Subcutaneous abdominal adipose tissue (tissue), 5 donors: Measurements from ENCODE around the gene FOSB.

Experiments used
- H3K27ac ChIP-seq: one replicate; pipeline ENCODE4 v1.7.0; 2013; ENCODE audit warnings: low read depth, mild to moderate bottlenecking, inconsistent platforms, low read length, moderate library complexity
- H3K27me3 ChIP-seq, 5 donors: one replicate each; pipeline ENCODE4 v1.7.0; 2013; ENCODE audit warnings: low read length in 5 of 5, inconsistent platforms in 1 of 5; ENCODE audit not compliant: control insufficient read depth in 5 of 5, insufficient read depth in 4 of 5
- H3K36me3 ChIP-seq, 5 donors: one replicate each; pipeline ENCODE4 v1.7.0; 2013; ENCODE audit warnings: low read length in 5 of 5; ENCODE audit not compliant: control insufficient read depth in 5 of 5, insufficient read depth in 5 of 5
- H3K4me1 ChIP-seq, 5 donors: one replicate each; pipeline ENCODE4 v1.7.0; 2013; ENCODE audit warnings: low read length in 5 of 5, mild to moderate bottlenecking in 3 of 5, moderate library complexity in 1 of 5; ENCODE audit not compliant: control insufficient read depth in 5 of 5, insufficient read depth in 5 of 5
- H3K4me3 ChIP-seq, 5 donors: one replicate each; pipeline ENCODE4 v1.7.0; 2013; ENCODE audit warnings: low read length in 5 of 5, low read depth in 1 of 5
- H3K9ac ChIP-seq, 5 donors: one replicate each; pipeline ENCODE4 v1.7.0; 2013; ENCODE audit warnings: low read length in 5 of 5, mild to moderate bottlenecking in 4 of 5, moderate library complexity in 3 of 5
- H3K9me3 ChIP-seq, 5 donors: one replicate each; pipeline ENCODE4 v1.7.0; 2013; ENCODE audit warnings: low read length in 5 of 5; ENCODE audit not compliant: control insufficient read depth in 5 of 5
- donor health status: healthy.
- donor health status: healthy.
- donor health status: healthy.
- donor health status: healthy.
- donor health status: healthy.

Gene FOSB

DNA sequence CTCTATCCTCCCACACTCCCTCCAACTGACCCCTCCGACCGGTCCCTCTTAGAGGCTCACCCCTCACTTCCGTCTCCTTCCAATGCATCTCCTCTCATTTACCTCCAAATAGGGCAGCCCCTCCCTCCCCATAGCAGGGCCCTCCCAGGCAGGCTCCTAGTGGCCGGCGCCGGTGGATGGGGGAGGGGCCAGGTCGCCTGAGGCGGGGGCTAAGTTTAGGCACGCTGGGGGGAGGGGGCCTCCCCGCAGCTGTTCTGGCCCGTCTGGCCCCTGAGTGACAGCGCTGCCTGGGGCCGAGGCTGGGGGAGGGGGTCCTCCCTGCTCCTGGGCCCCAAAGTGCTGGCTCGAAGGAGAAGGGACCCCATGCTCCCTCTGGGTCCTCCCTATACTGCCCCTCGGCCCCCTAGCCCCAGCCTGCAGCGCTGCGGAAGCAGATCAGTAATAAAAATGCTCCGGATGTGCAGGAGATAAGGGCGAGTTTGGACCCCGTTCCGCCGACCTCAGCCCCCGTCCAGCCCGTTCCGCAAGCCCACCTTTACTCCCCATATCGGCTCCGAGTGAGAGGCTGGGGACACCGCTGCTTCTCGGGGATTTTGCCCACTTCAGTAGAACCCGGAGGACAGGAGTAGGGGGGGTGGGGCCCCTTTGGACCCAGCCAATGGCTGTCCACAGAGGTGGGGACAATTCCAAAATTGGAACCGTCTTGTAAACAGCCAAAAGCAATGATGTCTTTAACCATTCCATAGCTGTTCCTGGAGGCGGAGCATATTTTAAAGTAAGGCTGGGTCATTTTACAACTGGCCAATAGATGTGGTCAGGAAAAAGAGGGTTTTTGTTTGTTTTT is 25.1 kb downstream of the FOSB start:
- H3K27ac ChIP-seq, result no peak overlapping the region
- no peaks in the 10 kb centered on the region for H3K9me3 ChIP-seq
- peak overlapping the region in 4 of 5 donors; percentile 8 to 62 (median 46) for H3K9ac ChIP-seq
- peaks cover 0 to 3% (median 0%) of the 10 kb centered on the region in 5 donors for H3K36me3 ChIP-seq
- peaks cover 0 to 16% (median 3%) of the 10 kb centered on the region in 5 donors for H3K27me3 ChIP-seq
- peaks cover 0 to 31% (median 29%) of the 10 kb centered on the region in 5 donors for H3K4me1 ChIP-seq
- H3K4me3 ChIP-seq, result peak overlapping the region; percentile 61 to 73 (median 67)

DNA sequence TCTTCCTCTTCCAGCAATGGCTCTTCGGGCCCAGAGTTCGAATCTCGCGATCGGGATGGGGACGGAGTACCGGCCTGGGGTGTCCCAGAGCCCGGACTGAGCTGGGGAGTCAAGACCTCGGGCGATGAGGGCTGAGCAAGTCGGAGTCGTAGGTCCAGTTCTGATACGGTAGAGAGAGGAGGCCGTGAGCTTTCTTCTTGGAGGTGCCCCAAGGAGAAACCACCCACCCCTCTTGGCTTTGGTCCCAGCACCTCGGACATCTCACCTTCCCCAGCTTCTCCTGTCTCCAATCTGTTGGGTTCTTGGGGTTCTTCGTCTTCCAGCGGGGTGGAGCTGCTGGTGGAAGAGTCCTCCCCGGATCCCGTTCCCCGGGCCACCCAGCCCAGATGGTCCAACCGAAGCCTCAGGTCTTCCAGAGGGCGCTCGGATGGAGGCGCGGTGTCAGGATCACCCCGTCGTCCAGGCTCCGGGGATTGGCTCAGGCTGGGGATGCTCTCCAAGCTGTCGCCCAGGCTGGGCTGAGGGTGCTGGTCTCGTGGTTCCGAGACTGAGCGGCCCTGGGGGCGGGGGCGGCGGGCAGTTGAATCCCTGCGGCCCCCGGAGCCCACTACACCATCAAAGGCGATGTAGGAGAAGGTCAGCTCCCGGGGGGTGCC is 26.6 kb downstream of the FOSB start:
- Histone ChIP-seq H3K9ac (no peak overlapping the region), H3K4me1 (peaks cover 0 to 46% (median 42%) of the 10 kb centered on the region in 5 donors), H3K27ac (no peak overlapping the region), H3K4me3 (no peak overlapping the region), H3K27me3 (peaks cover 9 to 24% (median 14%) of the 10 kb centered on the region in 5 donors), H3K36me3 (no peaks in the 10 kb centered on the region), H3K9me3 (no peaks in the 10 kb centered on the region)

DNA sequence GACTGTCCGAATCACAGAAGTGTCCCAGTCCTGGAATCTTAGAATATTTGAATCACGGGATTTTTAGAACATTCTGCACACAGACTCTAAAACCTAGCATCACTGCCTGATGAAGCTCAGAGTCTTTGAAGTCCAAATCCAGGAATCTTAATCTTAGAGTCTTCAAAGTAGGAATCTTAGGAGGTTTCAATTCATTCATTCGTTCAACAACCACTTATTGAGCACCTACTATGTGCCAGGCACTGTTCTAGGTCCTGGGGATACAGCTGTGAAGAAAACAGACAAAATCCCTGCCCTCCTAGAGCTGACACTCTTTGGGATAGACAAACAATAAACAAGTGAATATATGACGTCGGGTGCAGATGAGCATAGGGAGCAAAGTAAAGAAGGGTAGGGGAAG is 27.4 kb downstream of the FOSB start:
- Histone ChIP-seq H3K9ac (no peak overlapping the region), H3K27me3 (peaks cover 10 to 24% (median 17%) of the 10 kb centered on the region in 5 donors), H3K36me3 (no peaks in the 10 kb centered on the region), H3K4me1 (peaks cover 0 to 51% (median 45%) of the 10 kb centered on the region in 5 donors), H3K27ac (no peak overlapping the region), H3K4me3 (no peak overlapping the region), H3K9me3 (no peaks in the 10 kb centered on the region)

- peaks cover 10 to 27% (median 17%) of the 10 kb centered on the region in 5 donors for H3K27me3 ChIP-seq
- H3K4me1 ChIP-seq, result peaks cover 0 to 61% (median 47%) of the 10 kb centered on the region in 5 donors
- no peaks in the 10 kb centered on the region for H3K36me3 ChIP-seq
- H3K9me3 ChIP-seq, result no peaks in the 10 kb centered on the region
- H3K4me3 ChIP-seq, result peak overlapping the region in 4 of 5 donors; percentile 57 to 78 (median 71)
- peak overlapping the region in 2 of 5 donors; percentile 51 to 56 for H3K9ac ChIP-seq
- no peak overlapping the region for H3K27ac ChIP-seq
Observed at GRCh38 chr19:45496349-45496953, 28.7 kb downstream of the FOSB start.

- Histone ChIP-seq H3K36me3 (no peaks in the 10 kb centered on the region), H3K27me3 (peaks cover 10 to 30% (median 17%) of the 10 kb centered on the region in 5 donors), H3K27ac (no peak overlapping the region), H3K9ac (no peak overlapping the region), H3K4me1 (peaks cover 0 to 59% (median 41%) of the 10 kb centered on the region in 5 donors), H3K4me3 (no peak overlapping the region), H3K9me3 (no peaks in the 10 kb centered on the region)
Observed at GRCh38 chr19:45497791-45498190, 30.0 kb downstream of the FOSB start.

DNA sequence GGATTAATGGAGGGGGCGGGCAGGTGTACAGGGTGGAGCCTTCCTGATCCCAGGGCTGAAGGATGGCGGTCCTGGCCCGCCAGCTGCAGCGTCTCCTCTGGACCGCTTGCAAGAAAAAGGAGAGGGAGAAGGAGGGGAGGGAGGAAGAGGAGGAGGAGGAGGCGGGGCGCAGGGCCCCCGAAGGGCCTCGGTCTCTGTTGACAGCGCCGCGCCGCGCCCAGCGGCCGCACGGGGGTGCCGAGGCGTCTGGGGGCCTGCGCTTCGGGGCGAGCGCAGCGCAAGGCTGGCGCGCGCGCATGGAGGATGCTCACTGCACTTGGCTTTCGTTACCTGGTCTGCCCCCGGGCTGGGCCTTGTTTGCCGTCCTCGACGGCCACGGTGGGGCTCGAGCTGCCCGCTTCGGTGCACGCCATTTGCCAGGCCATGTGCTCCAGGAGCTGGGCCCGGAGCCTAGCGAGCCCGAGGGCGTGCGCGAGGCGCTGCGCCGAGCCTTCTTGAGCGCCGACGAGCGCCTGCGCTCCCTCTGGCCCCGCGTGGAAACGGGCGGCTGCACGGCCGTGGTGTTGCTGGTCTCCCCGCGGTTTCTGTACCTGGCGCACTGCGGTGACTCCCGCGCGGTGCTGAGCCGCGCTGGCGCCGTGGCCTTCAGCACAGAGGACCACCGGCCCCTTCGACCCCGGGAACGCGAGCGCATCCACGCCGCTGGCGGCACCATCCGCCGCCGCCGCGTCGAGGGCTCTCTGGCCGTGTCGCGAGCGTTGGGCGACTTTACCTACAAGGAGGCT is 30.8 kb downstream of the FOSB start, which contains the start of gene PPM1N:
Gene PPM1N (plus strand): TSS at position 33 of the 785 bp plus-strand sequence. CDS start 30 bp downstream, at position 63.
- peak within 1 kb of the TSS; percentile 5 to 62 (median 56) for H3K4me3 ChIP-seq

GRCh38 chr19:45499196-45500180 is 31.7 kb downstream of the FOSB start:
- Histone ChIP-seq H3K36me3 (no peaks in the 10 kb centered on the region), H3K9me3 (no peaks in the 10 kb centered on the region), H3K27me3 (peaks cover 10 to 27% (median 17%) of the 10 kb centered on the region in 5 donors), H3K4me1 (peaks cover 0 to 52% (median 35%) of the 10 kb centered on the region in 5 donors), H3K4me3 (peak overlapping the region in 3 of 5 donors; percentile 12 to 50 (median 43)), H3K9ac (no peak overlapping the region), H3K27ac (no peak overlapping the region)

More for the DNA sequence above, 30.8 kb downstream of the FOSB start, which contains the start of gene PPM1N:
- Histone ChIP-seq H3K9ac (no peak within 1 kb of the TSS), H3K9me3 (no peaks in the 10 kb centered on the region), H3K27me3 (peaks cover 10 to 30% (median 17%) of the 10 kb centered on the region in 5 donors), H3K27ac (no peak within 1 kb of the TSS), H3K36me3 (no peaks in the 10 kb centered on the region), H3K4me1 (peaks cover 0 to 52% (median 35%) of the 10 kb centered on the region in 5 donors)

DNA sequence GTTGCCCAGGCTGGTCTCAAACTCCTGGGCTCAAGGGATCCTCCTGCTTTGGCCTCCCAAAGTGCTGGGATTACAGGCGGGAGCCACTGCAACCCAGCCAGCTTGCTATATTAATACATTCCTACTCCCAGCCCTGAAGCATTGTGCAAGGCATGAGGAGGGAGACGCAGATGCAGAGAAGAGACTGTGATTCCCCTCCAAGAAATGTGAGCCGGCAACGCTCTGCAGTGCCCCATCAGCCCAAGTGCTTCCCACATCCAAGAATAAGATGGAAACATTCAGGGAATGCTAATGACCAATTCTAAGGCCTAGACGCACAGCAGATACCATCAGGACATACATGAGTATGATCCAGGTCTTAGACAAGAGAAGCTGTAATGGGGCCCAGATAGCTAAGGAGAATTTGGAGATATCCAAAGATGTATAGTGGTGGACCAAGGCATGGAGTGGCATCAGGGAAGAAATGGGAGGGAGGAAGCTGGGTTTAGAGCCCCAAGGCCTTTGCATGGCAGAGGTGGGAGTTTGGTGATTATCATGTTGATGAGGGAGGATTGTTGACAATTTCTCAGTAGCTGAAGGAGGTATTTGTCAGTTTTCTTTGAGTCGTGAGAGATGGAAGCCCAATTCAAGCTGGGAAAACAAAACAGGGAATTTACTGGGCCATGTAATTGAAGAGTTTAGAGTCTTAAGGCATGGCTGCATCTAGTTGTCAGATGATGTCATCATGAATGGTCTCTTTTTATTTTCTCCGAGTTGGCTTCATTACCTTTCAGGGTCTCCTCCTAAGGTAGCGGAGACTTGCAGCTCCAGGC is 33.3 kb downstream of the FOSB start:
- Histone ChIP-seq H3K9me3 (no peaks in the 10 kb centered on the region), H3K9ac (no peak overlapping the region), H3K36me3 (no peaks in the 10 kb centered on the region), H3K4me1 (peaks cover 0 to 50% (median 33%) of the 10 kb centered on the region in 5 donors), H3K27me3 (peaks cover 10 to 19% (median 16%) of the 10 kb centered on the region in 5 donors), H3K4me3 (no peak overlapping the region), H3K27ac (peak overlapping the region; percentile 30)
